ENCODE results near the gene ARL6IP6.
"Not testable (repeated sequence)": the region's sequence is repeated elsewhere in the genome, so short reads cannot be mapped to it uniquely, and the experiment has no call there.

Gene ARL6IP6

DNA sequence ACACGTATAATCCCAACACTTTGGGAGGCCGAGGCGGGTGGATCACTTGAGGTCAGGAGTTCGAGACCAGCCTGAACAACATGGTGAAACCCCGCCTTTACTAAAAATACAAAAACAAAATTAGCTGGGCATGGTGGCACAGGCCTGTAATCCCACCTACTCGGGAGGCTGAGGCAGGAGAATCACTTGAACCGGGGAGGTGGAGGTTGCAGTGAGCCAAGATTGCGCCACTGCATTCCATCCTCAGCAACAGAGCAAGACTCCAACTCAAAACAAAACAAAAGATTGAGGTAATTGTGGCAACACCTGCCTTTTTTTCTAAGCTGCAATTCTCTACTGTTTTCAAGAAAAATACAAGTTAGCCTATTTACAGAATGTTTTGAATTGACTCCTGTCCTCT is 4.2 kb downstream of the ARL6IP6 start:
- DNase-seq (ENCODE audit: low read depth) = not testable (repeated sequence)

DNA sequence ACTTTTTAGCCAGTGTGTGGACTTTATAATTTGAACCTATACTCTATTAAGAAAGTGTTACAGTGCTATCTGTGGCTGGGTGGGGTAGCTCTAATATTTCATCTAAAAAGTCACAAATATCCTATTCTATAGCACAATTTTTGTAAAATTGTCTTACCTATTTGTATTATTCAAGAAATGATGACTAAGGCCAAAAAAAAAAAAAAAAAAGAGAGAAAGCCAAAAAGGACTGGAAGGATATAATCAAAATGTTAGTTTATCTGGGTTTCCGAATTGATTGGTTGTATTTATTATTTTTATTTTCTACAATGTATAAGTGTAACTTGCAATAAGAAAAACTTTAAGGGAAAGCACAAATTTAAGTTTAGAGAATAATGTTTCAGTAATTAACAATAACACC is 5.5 kb downstream of the ARL6IP6 start:
- DNase-seq (ENCODE audit: low read depth) = no peak

DNA sequence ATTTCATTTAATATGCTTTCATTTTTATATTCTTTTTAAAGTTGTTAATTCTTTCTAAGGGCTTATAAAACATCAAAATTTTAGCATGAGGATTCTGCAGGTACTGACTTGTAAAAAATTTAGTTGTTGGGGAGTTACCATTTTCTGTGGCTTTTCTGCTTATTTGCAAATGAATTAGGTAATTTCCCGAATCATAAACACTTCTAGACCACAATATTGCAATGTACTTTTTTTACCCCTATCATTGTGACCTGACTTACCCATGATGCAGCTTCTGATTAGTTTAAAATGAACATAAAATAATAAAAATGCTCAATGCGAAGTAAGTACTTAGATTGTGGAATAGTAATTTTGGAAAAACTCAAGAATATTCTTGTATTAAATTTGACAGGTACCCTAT is 11.4 kb downstream of the ARL6IP6 start:
- no peak for DNase-seq (ENCODE audit: low read depth)

DNA sequence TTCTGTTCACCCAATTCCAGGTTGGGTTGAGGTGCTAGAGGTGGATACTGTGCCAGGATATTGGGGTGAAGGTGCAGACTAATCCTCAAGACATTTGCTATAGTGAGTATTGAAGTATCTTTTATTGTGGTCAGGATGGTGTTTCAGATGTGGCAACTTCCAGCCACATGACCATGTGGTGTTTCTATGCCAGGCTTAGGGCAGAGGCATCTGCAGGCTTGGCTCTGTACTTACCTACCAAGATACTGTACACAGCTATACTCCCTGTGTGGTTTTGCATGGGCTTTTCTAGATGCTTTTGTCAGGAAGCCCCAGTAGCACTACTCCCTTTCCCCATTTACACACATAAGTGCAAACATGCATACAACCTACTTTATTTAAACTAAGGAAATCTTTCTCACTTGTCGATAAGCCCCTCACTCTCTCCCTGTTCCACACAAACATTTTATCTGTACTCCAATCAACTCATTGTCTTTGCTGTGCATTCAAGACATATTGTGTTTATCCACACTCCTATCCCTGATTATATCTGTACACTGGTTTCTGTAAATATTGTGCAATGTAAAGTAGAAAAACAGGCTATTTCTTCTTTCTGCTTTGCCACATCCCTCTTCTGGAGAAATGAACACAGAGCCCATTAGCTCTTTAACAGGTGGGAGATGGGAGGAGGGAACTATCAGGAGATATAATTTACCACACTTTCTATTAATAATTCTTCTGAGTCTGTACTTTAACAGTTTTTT is 12.3 kb downstream of the ARL6IP6 start:
- no peak for DNase-seq (ENCODE audit: low read depth)

DNA sequence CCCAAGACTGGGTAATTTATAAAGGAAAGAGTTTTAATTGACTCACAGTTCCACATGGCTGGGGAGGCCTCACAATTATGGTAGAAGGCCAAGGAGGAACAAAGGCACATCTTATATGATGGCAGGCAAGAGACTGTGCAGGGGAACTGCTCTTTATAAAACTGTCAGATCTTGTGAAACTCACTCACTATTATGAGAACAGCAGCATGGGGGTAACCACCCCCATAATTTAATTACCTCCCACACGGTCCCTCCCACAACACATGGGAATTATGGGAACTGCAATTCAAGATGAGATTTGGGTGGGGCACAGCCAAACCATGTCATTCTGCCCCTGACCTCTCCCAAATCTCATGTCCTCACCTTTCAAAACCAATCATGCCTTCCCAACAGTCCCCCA is 19.1 kb downstream of the ARL6IP6 start:
- not testable (repeated sequence) for DNase-seq (ENCODE audit: low read depth)

DNA sequence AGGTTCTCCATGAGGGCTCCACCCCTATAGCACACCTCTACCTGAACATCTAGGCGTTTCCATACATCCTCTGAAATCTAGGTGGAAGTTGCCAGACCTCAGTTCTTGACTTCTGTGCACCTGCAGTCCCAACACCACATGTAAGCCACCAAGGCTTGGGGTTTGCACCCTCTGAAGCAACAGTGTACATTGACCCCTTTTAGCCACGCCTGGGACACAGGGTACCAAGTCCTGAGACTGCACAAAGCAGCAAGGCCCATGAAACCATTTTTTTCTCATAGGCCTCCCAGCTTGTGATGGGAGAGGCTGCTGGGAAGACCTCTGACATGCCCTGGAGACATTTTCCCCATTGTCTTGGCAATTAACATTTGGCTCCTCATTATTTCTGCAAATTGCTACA is 20.0 kb downstream of the ARL6IP6 start:
- DNase-seq (ENCODE audit: low read depth) = no peak

DNA sequence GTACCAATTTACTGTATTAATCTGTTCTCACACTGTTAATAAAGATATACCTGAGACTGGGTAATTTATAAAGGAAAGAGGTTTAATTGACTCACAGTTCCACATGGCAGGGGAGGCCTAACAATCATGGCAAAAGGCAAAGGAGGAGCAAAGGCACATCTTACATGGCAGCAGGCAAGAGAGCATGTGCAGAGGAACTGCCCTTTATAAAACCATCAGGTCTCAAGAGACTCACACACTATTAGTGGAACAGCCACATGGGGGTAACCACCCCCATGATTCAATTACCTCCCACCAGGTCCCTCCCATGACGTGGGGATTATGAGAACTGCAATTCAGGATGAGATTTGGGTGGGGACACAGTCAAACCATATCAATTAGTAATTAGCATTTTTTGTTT is 21.3 kb downstream of the ARL6IP6 start:
- DNase-seq (ENCODE audit: low read depth) = not testable (repeated sequence)

DNA sequence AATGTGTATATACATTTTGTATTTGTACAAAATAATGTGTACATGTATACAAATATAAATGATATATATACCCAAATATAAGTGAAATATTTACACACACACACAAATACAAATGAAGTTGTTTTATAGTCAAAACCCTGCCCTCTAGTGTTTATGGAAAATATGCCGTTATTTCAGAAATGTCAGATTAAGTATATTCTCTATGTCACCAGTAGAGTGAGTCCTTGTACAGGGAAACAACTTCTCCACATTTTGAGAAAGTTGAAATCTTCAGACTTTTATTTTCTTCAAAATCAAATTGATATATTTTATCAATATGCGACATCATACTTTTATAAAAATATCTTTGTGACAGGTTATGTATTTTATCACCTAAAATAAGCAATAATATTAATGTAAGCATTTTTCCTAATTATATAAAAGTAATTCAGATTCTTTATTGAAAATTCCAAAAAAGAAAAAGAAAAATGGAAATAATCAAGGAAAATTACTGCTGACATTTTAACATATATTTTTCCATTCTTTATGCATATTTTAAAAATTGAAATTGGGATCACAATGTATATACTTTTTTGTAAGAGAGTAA is 22.4 kb downstream of the ARL6IP6 start:
- DNase-seq (ENCODE audit: low read depth) = no peak

DNA sequence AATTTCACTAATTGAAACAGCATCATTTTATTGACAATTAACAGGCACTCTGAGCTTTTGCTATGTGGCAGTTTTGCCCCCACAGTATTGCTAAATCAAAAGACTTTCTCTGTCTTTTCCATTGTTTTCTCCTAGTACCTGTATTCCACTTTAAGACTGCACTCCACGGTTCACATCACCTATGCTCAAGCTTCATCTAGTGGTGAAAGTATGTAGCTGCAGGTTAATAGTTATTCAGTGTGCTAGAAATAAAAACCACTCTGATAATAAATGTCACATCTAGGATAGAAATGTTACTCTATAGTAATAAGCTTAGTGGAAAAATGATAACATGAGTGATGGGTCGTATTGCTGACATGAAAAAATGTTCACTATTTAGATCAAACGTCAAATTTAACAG is 24.6 kb downstream of the ARL6IP6 start:
- DNase-seq (ENCODE audit: low read depth) = no peak

DNA sequence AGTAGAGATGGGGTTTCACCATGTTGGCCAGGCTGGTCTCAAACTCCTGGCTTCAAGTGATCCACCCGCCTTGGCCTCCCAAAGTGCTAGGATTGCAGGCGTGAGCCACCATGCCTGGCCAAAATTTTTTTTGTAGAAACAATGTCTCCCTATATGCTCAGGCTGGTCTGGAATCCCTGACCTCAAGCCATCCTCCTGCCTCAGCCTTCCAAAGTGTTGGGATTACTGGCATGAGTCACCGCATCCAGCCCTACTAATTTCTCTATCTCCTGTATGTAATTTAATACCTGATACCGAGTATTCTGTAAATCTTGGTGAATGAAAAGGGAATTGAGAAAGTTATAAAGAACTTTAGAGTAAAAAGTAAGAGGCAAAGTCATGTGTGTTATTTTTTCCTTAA is 29.3 kb downstream of the ARL6IP6 start:
- not testable (repeated sequence) for DNase-seq (ENCODE audit: low read depth)

DNA sequence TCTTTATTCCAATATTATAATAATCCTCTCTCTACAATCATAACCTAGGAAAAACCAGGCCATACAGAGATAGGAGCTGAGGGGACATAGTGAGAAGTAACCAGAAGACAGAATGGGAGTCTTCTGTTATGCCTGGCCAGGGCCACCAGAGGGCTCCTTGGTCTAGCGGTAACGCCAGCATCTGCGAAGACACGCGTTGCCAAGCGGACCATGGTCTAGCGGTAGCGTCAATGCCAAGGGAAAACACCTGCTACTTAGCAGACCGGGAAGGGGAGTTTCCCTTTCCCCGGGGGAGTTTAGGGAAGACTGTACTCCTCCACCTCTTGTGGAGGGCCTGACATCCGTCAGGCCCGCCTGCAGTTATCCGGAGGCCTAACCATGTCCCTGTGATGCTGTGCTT is 36.6 kb downstream of the ARL6IP6 start:
- no peak for DNase-seq (ENCODE audit: low read depth)

DNA sequence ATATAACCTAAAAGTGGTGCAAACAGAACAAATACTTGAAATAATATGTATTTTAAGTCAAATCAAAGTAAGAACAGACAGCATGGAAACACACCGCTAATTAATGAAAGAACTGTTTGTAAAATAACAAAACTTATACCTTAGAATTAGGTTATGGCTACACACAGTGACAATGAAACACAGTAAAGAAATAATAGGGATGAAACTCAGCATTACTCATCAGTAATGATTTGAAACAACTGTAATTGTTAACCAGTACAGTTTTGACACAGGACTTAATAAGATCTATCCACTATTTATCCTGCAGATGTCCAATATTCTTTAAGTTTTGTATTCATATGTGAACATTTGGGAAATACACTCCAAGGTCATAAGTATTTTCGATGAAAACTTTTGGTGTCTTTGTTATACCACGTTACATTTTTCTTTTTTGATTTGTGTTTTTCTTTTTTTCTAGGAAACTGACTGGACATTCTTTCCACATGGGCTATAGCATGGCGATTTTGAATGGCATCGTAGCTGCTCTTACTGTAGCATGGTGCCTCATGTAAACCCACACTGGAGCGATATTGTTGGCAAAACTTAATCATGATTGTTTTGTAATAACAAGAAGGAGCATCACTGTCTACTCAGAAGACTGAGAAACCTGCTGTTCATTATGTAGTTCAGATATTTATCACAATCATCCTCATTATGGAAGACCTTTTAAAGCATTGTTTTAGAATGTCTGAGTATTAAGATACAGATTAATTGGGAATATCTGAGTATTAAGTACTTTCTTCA is 41.1 kb downstream of the ARL6IP6 start:
- DNase-seq (ENCODE audit: low read depth) = no peak

DNA sequence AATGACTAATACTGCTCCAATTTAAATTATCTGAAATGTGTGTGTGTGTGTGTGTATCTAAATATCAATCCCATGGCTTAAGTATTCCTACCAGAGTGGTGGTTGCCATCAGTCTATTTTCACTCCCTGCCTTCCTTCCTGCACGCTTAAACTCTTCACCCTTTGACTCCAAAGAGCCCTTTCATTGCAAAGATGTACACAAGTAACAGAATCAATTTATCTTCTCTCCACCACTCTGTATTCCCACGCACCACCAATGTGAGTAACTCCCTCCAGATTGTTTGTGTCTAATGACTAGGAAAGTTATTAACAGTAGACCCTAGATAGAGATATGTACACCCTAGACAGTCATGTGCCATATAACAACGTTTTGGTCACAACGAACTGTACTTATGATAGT is 42.8 kb downstream of the ARL6IP6 start:
- DNase-seq (ENCODE audit: low read depth) = no peak

DNA sequence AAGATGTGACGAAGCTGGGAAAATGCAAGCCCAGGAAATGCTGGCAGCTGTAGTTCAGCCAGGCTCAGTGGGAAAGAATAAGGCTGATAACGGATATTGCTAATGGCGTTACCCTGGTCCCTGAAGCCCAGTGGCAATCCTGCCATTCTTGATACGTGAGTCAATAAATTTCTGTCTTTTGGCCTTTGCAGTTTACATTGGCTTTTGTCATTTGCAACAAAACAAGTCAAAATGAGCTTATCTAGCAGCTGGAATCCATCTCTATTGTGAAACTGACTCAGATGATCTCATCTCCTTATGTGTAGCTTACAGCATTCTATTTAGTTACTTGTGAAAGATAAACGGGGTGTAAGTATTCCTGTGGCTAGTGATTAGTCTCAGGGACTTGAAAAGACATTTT is 43.8 kb downstream of the ARL6IP6 start:
- no peak for DNase-seq (ENCODE audit: low read depth)

DNA sequence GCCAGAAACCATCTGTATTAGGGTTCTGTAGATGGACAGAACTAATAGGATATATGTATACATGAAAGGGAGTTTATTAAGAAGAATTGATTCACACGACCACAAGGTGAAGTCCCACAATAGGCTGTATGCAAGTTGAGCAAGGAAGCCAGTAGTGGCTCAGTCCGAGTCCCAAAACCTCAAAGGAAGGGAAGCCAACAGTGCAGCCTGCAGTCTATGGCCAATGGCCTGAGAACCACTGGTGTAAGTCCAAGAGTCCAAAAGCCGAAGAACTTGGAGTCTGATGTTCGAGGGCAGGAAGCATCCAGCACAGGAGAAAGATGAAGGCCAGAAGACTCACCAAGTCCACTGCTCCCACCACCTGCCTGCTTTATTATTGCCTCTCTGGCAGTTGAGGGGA is 44.8 kb downstream of the ARL6IP6 start:
- DNase-seq (ENCODE audit: low read depth) = not testable (repeated sequence)

DNA sequence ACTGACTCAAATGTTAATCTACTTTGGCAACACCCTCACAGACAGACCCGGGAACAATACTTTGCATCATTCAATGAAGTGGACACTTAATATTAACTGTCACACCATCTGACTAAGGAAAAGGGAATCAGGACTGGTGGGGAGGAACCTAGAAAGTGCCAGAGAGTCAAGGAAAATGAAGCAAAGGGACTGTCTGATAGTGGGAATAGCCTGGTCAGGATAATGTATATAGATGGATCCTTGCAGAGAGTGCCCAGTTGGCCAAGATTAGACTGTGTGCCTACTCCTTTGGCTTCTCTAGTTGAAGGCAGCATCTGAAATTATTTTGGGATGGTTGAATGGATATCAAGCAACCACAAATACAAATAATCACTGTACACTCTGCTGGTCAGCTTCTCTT is 45.2 kb downstream of the ARL6IP6 start:
- no peak for DNase-seq (ENCODE audit: low read depth)

DNA sequence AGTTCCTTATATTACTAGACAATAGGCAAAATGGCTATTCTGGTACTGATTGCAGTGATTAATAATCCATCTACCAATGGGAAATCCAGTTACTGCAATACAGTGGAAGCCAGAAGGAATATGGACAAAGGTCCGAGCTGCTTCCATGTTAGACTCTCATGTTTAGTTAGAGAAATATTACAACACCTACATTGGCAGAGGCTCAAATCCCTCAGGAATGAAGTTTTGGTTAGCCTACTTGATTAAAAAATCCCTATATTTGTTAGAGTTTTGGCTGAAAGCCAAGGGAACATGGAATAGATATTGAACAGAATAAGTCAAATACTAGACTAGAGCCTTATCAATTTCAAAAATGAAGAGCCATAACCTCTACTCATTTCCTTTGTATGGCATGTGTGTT is 48.5 kb downstream of the ARL6IP6 start:
- DNase-seq (ENCODE audit: low read depth) = no peak

DNA sequence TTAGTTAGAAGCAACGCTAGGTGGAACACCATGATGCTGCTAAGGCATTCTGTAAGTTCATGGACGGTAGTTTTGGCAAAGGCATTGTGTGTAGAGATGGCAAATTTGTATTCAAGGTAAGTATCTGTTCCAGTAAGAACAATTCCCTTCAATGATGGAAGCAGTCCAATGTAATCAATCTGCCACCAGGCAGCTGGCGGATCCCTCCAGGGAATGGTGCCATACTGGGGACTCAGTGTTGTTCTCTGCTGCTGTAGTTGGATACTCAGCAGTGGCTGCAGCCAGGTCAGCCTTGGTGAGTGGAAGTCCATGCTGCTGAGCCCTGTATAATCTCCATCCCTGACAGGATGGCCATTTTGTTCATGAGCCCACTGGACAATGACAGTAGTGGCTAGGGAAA is 62.8 kb downstream of the ARL6IP6 start:
- DNase-seq (ENCODE audit: low read depth) = no peak

DNA sequence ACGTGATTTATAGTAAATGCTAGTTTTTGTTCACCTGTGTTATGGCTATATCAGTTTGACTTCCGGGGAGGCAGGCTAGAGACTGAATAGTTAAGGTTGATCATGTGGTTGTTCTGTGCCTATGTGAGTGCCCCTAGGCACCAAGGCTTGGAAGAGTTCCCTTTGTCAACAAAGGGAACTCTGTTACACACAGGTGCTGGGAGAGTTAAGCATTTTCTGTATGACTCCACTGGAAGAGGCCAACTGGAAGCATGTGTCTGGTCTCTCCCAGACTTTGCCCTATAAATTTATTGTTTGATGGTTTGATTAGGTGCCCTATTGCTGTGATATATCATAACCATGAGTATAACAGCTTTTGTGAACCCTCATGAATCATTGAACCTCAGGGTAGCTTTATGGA is 63.8 kb downstream of the ARL6IP6 start:
- DNase-seq (ENCODE audit: low read depth) = no peak

DNA sequence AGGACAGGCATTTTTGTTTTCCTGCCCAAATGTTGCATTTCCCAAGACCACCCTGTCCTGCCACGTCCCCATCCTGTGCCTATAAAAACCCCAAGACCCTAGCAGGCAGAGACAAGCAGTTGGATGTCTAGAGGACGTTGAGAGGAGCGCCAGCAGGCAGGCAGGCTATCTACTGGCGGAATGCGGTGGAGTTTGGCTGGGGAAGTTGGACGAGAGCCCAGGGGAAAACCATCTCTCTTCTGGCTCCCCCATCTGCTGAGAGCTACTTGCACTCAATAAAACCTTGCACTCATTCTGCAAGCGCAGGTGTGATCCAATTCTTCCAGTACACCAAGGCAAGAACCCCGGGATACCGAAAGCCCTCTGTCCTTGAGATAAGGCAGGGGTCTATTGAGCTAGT is 72.5 kb downstream of the ARL6IP6 start:
- no peak for DNase-seq (ENCODE audit: low read depth)

DNA sequence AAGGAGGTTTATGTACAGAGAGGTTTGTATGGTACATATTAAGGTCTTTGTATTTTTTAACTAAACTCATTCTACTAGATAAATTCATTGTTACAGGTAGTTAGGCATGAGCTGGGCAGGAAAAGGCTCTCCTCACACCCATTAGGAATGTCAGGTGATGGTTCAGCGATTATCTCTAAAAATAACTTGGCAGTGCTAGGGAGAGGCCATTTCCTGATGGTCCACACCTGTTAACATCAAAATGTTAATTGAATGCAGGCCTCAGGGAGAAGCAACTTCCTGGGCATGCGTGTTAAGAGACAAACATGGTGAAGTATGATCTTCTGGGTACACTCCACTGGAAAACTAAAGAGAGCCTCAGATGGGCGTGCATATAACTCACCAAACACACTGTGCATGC is 73.6 kb downstream of the ARL6IP6 start:
- DNase-seq (ENCODE audit: low read depth) = no peak

DNA sequence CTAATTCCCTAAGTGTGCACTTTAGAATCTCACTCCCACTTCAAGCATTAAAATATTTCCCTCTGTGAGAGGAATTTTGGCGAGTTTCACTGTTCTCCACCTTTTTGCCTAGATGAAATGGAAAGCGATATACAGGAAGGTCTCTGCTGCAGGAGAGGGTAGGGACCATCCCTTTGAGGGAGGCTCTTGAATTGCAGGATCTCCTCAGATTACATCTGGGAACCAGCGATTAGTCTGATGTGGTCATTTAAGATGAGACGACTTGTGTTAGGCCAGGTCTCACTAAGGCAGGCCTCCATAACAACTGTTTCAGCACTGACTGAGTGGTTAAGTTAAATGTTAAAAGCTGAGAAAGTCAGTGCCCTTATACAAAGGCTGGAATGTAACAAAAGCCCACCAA is 74.6 kb downstream of the ARL6IP6 start:
- no peak for DNase-seq (ENCODE audit: low read depth)

DNA sequence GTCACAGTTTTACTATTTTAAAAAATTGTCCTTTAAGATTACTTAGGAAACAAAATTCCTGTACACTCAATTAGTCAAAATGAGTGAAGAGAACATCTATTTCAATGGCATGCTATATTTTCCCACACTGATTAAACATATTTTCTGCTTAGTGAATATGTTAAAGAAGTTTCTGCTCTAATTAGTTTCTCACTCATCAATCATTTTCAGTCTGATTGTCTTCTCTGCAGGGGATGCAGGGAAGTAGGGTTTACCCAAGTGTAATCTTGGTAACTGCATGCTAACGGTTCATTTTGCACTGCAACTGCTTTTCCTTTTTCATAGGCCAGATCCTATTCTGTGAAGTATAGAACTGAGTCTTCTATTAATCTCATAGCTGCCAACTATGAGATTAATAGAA is 78.5 kb downstream of the ARL6IP6 start:
- no peak for DNase-seq (ENCODE audit: low read depth)
